Measurements from ENCODE around the gene RXFP2. TPM values are rescaled to one million over a fixed set of nuclear protein-coding genes. Genes with fewer than 3 reads are reported as not detected.

Gene RXFP2
- polyA plus RNA-seq, 1 donor (not counting 4 experiments of a cell fraction or from before 2014, with no cell fraction given) = not detected

DNA sequence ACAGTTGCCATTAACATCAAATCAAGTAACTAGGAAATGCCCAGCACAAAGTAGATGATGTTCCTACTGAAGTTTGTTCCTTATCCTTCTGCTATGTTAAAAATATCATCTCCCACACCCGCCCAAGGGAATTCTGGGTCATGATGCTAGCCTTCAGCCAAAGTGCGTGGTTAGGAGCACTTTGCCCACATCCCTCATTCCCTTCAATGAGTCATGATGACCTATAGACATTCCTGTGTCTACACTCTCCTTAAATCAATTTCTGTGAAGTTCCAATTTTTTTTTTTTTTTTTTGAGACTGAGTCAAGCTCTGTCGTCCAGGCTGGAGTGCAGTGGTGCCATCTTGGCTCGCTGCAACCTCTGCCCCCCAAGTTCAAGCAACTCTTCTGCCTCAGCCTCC is 17.0 kb downstream of the RXFP2 start:
- Histone ChIP-seq H3K27me3 (ENCODE audit: control insufficient read depth, extremely low read depth, insufficient read depth, low read length) (no peaks in the 10 kb centered on the region), H3K4me1 (ENCODE audit: control insufficient read depth, extremely low read depth, insufficient read depth, low read length) (no peaks in the 10 kb centered on the region), H3K36me3 (ENCODE audit: control insufficient read depth in 2 of 2, extremely low read depth in 1 of 2, insufficient read depth in 2 of 2, low read length in 2 of 2) (no peaks in the 10 kb centered on the region), H3K79me2 (ENCODE audit: control insufficient read depth, insufficient read depth, low read length) (no peaks in the 10 kb centered on the region), H3K9ac (ENCODE audit: control insufficient read depth, extremely low read depth, insufficient read depth, low read length) (no peak overlapping the region), H2AFZ (ENCODE audit: control insufficient read depth, low read length) (no peak overlapping the region), H3K9me3 (ENCODE audit: control insufficient read depth, low read depth, low read length) (no peaks in the 10 kb centered on the region), H4K20me1 (ENCODE audit: control insufficient read depth, extremely low read depth, insufficient read depth, low read length) (no peaks in the 10 kb centered on the region), H3K9me1 (ENCODE audit: control insufficient read depth, extremely low read depth, insufficient read depth, low read length) (no peaks in the 10 kb centered on the region), H3K27ac (ENCODE audit: control insufficient read depth, insufficient read depth, low read length) (no peak overlapping the region), H3K4me3 (ENCODE audit: control insufficient read depth in 2 of 3, extremely low read depth in 1 of 3, insufficient read depth in 2 of 3, low read depth in 1 of 3, low read length in 3 of 3) (no peak overlapping the region), H3K4me2 (ENCODE audit: control insufficient read depth, extremely low read depth, insufficient read depth, low read depth, low read length) (no peak overlapping the region)
- dilution Hi-C loops (cut with MboI; ENCODE audit: extremely low pct_ligation_motif_present, low sequenced_read_pairs) = no loop called here
- no peak for FAIRE-seq
- TF ChIP-seq EZH2 (IDR thresholded peaks at IDR 0.05; ENCODE audit: low read length) = no peak
- TF ChIP-seq, protein P1, sequence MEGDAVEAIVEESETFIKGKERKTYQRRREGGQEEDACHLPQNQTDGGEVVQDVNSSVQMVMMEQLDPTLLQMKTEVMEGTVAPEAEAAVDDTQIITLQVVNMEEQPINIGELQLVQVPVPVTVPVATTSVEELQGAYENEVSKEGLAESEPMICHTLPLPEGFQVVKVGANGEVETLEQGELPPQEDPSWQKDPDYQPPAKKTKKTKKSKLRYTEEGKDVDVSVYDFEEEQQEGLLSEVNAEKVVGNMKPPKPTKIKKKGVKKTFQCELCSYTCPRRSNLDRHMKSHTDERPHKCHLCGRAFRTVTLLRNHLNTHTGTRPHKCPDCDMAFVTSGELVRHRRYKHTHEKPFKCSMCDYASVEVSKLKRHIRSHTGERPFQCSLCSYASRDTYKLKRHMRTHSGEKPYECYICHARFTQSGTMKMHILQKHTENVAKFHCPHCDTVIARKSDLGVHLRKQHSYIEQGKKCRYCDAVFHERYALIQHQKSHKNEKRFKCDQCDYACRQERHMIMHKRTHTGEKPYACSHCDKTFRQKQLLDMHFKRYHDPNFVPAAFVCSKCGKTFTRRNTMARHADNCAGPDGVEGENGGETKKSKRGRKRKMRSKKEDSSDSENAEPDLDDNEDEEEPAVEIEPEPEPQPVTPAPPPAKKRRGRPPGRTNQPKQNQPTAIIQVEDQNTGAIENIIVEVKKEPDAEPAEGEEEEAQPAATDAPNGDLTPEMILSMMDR (optimal IDR thresholded peaks at IDR 0.05 in 1 of 3, IDR thresholded peaks at IDR 0.05 in 1 of 3, conservative IDR thresholded peaks at IDR 0.05 in 1 of 3; ENCODE audit: extremely low read depth in 1 of 3, insufficient read depth in 2 of 3, low read length in 3 of 3) = no peak
- peak; percentile 57 for DNase-seq (ENCODE audit: low read depth, low spot score)

DNA sequence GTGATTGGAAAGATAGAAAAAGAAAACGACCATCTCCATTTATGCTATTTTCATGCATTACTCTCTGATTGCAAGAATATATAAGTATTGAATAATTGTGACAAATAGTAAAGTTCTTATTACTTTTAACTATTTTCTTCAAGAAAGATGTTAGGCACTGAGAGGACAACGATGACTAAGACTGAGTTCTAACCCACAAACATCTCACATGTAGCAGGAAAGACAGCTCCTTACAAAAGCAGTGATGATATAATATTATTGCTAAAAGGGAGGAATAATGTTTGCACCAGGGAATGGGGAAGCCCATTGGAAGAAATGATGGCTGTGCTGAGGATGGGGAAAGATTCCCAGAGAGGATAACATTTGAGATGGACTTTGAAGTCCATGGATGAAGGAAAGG is 22.6 kb downstream of the RXFP2 start:
- no peak for FAIRE-seq
- Histone ChIP-seq H3K9me3 (ENCODE audit: control insufficient read depth, low read depth, low read length) (no peaks in the 10 kb centered on the region), H3K79me2 (ENCODE audit: control insufficient read depth, insufficient read depth, low read length) (no peaks in the 10 kb centered on the region), H3K4me3 (ENCODE audit: control insufficient read depth in 2 of 3, extremely low read depth in 1 of 3, insufficient read depth in 2 of 3, low read depth in 1 of 3, low read length in 3 of 3) (no peak overlapping the region), H3K27ac (ENCODE audit: control insufficient read depth, insufficient read depth, low read length) (no peak overlapping the region), H3K4me2 (ENCODE audit: control insufficient read depth, extremely low read depth, insufficient read depth, low read depth, low read length) (no peak overlapping the region), H3K9me1 (ENCODE audit: control insufficient read depth, extremely low read depth, insufficient read depth, low read length) (no peaks in the 10 kb centered on the region), H3K27me3 (ENCODE audit: control insufficient read depth, extremely low read depth, insufficient read depth, low read length) (no peaks in the 10 kb centered on the region), H3K36me3 (ENCODE audit: control insufficient read depth in 2 of 2, extremely low read depth in 1 of 2, insufficient read depth in 2 of 2, low read length in 2 of 2) (no peaks in the 10 kb centered on the region), H2AFZ (ENCODE audit: control insufficient read depth, low read length) (no peak overlapping the region), H3K4me1 (ENCODE audit: control insufficient read depth, extremely low read depth, insufficient read depth, low read length) (no peaks in the 10 kb centered on the region), H4K20me1 (ENCODE audit: control insufficient read depth, extremely low read depth, insufficient read depth, low read length) (no peaks in the 10 kb centered on the region), H3K9ac (ENCODE audit: control insufficient read depth, extremely low read depth, insufficient read depth, low read length) (no peak overlapping the region)
- dilution Hi-C loops (cut with MboI; ENCODE audit: extremely low pct_ligation_motif_present, low sequenced_read_pairs) = no loop called here
- no peak for DNase-seq (ENCODE audit: low read depth, low spot score)
- TF ChIP-seq, protein P1 (optimal IDR thresholded peaks at IDR 0.05 in 1 of 3, IDR thresholded peaks at IDR 0.05 in 1 of 3, conservative IDR thresholded peaks at IDR 0.05 in 1 of 3; ENCODE audit: extremely low read depth in 1 of 3, insufficient read depth in 2 of 3, low read length in 3 of 3) = no peak

Data from keratinocyte (primary cell).